Measurements from ENCODE around the gene PHF13.

Gene PHF13

GRCh38 chr1:6613361-6614018 lies at the start of gene PHF13:
PHF13 (plus strand) TSS chr1:6613731; CDS start chr1:6614067, 336 bp downstream.
- peak; percentile 99 for DNase-seq (ENCODE audit: low read depth in 2 of 2, low spot score in 1 of 2)

DNA sequence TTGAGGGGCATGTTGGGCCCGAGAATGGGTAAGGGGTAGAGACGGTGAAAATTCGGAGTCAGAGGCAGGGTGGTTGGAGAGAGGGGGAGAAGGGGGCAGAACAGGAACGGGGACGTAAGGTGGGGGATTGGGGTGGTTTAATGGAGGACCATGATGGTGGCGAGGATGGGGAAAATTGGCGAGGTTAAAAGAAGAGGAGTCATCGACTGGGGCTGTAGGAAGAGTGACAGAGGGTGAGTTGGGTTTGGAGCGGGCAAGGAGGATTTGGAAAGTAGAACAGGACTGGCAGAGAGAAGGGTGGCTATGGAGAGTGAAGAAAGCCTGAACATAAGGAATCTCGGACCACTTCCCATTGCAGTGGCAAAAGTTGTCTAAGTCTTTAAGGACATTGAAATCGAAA lies 44.5 kb upstream of the PHF13 start:
- no peak for DNase-seq (ENCODE audit: low read depth in 2 of 2, low spot score in 1 of 2)

DNA sequence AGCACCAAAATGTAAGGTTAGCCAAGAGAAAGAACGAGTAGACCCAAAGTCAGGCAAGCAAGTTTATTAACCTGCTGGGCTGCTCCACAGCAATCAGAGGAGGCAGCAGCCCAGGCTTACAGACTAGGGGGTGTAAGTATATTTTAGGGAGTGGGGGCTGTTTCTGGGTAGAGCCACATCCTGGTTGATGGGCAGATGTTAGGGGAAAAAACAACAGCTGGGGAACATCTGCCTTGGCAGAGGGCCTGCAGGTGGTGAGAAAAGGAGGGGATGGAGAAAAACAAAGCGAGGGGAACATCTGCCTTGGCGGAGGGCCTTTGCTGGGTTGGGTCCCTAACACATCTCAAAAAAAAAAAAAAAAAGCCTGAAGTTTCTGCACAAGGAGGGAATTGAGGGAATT lies 43.4 kb upstream of the PHF13 start:
- DNase-seq (ENCODE audit: low read depth in 2 of 2, low spot score in 1 of 2): no peak

- DNase-seq (ENCODE audit: low read depth in 2 of 2, low spot score in 1 of 2): no peak
These were observed 42.5 kb upstream of the PHF13 start for GRCh38 chr1:6570987-6571386.

DNA sequence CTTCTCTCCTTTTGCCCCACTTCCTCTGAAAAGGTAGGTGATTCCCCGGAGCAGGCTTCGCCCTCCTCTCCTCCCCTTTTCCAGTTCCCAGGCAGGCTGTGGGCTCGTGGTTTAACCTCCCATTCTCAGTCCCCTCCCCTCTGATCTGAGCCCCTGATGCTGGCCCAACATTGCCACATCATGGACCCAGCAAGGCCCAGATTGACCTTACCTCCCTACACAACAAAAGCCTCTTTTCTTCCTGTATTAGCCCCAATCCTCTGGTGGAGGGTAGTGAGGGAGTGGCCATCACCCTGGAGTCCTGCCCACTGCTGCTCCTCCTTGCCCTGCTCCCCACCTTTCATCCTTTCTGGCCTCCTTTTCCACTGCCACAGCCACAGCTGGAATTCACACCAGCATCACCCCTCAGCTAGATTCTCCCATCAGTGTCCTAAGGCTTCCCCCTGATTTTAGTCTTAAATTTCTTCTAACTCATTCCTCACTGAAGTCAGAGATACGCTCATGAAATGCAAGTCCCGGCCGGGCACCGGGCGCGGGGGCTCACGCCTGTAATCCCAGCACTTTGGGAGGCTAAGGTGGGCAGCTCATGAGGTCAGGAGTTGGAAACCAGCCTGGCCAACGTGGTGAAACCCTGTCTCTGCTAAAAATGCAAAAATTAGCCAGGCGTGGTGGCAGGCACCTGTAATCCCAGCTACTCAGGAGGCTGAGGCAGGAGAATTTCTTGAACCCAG lies 40.7 kb upstream of the PHF13 start:
- no peak for DNase-seq (ENCODE audit: low read depth in 2 of 2, low spot score in 1 of 2)

DNA sequence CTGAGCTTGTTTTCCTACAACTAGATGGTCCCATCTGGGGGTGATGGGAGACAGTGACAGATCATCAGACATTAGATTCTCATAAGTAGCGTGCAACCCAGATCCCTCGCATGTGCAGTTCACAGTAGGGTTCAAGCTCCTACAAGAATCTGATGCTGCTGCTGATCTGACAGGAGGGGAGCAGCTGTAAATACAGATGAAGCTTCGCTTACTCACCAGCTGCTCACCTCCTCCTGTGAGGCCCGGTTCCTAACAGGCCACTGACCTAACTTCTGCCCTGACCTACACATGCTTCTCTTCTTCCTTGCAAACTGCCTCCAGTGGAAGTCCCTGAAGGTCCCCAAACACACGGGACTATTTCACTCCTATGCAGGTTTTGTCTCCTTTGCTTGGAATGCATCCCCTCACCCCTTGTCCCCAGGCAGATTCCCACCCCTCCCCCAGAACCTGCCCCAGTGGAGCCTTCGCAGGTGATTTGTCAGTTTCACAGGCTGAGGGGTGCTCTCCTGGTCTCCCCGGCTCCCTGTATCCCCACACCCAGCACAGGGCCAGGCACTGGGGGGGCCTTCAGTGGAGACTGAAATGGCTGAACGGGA lies 39.4 kb upstream of the PHF13 start:
- no peak for DNase-seq (ENCODE audit: low read depth in 2 of 2, low spot score in 1 of 2)

DNA sequence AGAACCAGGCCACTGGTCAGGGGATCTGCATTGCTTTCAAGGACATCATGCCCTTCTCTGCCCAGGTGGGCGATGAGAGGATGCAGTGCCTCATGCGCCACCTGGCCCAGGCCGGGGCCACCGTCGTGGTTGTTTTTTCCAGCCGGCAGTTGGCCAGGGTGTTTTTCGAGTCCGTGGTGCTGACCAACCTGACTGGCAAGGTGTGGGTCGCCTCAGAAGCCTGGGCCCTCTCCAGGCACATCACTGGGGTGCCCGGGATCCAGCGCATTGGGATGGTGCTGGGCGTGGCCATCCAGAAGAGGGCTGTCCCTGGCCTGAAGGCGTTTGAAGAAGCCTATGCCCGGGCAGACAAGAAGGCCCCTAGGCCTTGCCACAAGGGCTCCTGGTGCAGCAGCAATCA lies 38.7 kb upstream of the PHF13 start:
- no peak for DNase-seq (ENCODE audit: low read depth in 2 of 2, low spot score in 1 of 2)

DNA sequence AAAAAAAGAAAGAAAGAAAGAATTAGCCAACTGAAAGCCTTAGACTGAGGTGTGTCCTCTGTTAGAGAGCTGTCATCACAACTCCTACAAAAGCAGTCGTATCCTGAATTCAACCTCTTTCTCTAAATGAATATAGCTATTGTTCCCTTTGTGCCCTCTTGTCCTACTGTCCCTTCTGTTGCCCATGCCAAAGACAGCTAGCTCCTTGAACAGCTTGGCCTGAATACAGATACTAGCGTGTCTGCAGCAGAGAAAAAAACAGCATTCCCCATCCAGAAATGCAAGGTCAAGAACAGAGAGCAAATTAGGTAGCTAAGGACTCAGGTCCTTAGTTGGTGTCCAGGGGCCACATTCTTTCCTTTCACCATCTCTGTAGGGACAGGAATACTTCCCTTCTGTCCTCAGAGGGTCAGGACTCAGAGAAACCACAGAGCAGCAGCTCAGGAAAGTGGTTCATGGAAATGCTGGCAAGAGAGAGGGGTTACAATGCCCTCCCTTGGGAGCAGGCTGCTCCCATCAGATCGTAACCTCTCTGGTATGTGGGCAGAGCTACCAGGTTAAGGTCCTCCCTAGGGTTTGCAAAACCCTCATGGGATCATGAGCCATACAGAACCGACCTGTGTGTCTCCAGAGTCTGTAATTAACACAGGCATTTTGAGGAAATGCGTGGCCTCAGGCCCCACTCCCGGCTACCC lies 35.6 kb upstream of the PHF13 start:
- DNase-seq (ENCODE audit: low read depth in 2 of 2, low spot score in 1 of 2): no peak

DNA sequence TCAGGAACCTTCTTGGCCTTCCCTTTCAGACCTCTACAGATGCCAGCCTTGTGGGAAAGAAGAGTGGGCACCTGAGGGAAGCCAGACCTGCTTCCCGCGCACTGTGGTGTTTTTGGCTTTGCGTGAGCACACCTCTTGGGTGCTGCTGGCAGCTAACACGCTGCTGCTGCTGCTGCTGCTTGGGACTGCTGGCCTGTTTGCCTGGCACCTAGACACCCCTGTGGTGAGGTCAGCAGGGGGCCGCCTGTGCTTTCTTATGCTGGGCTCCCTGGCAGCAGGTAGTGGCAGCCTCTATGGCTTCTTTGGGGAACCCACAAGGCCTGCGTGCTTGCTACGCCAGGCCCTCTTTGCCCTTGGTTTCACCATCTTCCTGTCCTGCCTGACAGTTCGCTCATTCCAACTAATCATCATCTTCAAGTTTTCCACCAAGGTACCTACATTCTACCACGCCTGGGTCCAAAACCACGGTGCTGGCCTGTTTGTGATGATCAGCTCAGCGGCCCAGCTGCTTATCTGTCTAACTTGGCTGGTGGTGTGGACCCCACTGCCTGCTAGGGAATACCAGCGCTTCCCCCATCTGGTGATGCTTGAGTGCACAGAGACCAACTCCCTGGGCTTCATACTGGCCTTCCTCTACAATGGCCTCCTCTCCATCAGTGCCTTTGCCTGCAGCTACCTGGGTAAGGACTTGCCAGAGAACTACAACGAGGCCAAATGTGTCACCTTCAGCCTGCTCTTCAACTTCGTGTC lies 34.7 kb upstream of the PHF13 start:
- DNase-seq (ENCODE audit: low read depth in 2 of 2, low spot score in 1 of 2): no peak

GRCh38 chr1:6579374-6580118 lies 34.0 kb upstream of the PHF13 start, which contains the start of gene ZBTB48:
ZBTB48 (plus strand) TSS chr1:6579994; CDS start chr1:6580610, 616 bp downstream.
- DNase-seq (ENCODE audit: low read depth in 2 of 2, low spot score in 1 of 2): peak; percentile 89 to 95

- DNase-seq (ENCODE audit: low read depth in 2 of 2, low spot score in 1 of 2): no peak
These were observed 33.4 kb upstream of the PHF13 start for GRCh38 chr1:6580119-6580592.

DNA sequence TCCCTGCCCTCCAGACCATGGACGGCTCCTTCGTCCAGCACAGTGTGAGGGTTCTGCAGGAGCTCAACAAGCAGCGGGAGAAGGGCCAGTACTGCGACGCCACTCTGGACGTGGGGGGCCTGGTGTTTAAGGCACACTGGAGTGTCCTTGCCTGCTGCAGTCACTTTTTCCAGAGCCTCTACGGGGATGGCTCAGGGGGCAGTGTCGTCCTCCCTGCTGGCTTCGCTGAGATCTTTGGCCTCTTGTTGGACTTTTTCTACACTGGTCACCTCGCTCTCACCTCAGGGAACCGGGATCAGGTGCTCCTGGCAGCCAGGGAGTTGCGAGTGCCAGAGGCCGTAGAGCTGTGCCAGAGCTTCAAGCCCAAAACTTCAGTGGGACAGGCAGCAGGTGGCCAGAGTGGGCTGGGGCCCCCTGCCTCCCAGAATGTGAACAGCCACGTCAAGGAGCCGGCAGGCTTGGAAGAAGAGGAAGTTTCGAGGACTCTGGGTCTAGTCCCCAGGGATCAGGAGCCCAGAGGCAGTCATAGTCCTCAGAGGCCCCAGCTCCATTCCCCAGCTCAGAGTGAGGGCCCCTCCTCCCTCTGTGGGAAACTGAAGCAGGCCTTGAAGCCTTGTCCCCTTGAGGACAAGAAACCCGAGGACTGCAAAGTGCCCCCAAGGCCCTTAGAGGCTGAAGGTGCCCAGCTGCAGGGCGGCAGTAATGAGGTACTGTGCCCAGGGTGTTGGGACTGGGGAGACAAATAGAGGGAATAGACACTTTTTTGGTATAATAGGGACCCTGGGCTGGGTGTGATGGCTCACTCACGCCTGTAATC lies 32.7 kb upstream of the PHF13 start:
- no peak for DNase-seq (ENCODE audit: low read depth in 2 of 2, low spot score in 1 of 2)

DNA sequence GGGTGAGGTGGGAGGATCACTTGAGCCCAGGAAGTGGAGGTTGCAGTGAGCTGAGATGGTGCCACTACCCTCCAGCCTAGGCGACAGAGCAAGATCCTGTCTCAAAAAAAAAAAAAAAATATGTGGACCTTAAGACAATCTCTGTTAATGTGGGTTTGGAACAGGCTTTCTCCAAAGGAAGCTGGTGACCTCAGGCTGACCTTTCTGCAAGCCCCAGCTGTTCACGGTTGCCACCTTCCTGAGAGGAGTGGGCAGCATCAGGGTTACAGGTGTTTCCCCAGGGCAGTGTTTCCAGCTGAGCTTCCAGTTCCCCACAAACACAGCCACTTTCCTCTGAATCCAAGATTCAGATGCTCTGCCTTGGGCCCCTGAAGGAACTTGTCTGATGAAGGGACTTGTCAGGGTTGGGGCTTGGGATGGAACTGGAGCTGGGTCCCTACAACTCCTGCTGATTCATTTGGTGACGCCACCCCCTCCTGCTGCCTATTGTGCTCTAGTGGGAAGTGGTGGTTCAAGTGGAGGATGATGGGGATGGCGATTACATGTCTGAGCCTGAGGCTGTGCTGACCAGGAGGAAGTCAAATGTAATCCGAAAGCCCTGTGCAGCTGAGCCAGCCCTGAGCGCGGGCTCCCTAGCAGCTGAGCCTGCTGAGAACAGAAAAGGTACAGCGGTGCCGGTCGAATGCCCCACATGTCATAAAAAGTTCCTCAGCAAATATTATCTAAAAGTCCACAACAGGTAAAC lies 31.8 kb upstream of the PHF13 start:
- DNase-seq (ENCODE audit: low read depth in 2 of 2, low spot score in 1 of 2): no peak

DNA sequence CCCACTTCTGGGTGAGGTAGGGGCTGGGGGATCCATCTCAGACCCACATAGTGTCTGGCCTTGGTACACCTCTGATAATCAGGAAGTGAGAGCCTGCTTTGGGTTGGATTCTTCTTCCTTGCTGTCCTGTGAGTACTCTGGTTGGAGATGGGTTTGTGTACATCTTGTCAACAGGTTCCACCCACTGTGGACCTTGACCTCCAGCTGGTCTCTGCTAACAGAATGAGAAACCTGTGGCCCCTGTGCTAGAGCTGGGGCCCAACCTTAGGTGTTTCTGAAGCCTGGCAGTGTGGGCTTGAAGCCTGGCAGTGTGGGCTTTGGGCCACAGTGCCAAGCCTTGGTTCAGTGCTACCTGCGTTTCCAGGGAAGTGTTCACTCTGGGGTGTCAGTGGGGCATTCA lies 31.2 kb upstream of the PHF13 start:
- DNase-seq (ENCODE audit: low read depth in 2 of 2, low spot score in 1 of 2): no peak

DNA sequence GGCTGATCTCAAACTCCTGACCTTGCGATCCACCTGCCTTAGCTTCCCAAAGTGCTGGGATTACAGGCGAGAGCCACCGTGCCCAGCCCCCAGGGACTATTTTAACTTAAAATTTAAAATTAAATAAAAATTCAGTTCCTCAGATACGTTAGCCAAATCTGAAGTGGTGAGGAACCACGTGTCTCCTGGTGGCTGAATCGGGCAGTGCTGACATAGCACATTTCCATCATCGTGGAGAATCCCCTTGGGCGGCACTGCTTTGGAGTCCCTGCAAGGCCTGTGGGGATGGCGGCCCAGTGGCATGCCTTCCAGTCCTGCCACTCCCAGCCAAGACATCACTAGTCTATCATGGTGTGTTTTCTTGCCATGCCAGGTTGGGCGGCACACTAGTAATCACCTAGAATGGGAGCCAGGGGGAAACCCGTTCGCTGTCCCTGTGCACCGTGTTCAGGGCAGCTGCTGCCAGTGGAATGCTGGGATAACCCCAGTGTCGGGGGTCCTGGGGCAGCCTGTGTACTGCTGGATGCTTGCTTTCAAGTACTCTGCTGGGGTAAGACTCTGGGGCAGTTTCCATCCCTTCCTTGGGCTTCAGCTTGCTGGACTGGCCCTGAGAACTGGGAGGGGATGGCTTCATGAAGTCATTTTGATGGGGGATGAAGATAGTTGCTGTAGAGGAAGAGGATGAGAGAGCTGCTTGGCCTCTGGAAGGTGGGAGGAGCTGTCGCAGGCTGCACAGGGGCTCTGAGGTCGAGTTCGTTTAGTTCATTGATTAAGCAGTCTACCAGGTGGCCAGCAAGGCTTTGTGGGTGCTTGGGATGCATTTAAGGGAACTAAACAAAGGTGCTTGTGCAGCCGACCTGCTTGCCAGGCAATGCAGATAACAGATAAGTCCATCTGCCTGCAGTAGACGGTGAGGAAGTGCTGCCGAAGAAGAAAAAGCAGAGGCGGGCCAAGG lies 29.1 kb upstream of the PHF13 start:
- DNase-seq (ENCODE audit: low read depth in 2 of 2, low spot score in 1 of 2): no peak

GRCh38 chr1:6585081-6585722 lies 28.3 kb upstream of the PHF13 start:
- no peak for DNase-seq (ENCODE audit: low read depth in 2 of 2, low spot score in 1 of 2)

DNA sequence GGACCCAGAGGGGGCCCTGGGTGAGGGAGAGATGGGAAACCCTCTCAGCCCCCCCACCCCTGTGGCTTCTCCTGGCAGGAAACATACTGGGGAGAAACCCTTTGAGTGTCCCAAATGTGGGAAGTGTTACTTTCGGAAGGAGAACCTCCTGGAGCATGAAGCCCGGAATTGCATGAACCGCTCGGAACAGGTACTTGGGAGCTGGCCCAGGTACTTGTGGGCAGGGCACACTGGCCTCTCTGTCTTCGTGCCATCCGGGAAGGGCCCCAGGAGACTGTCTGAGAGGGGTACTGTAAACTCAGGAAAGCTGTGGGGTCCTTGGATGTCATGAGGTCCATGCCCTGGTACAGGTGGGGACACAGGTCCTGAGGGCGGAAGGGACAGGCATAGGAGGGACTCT lies 27.7 kb upstream of the PHF13 start:
- DNase-seq (ENCODE audit: low read depth in 2 of 2, low spot score in 1 of 2): no peak

Data from stimulated activated CD8-positive, alpha-beta memory T cell treated with anti-CD3 and anti-CD28 coated beads, Interleukin-4, amount 100 ng/mL, for 1 hour (primary cell).